ENCODE results near the gene CDKAL1.

Gene CDKAL1

GRCh38 chr6:20632696-20633095 lies 98.4 kb downstream of the CDKAL1 start:
- Histone ChIP-seq H3K36me3 (ENCODE audit: insufficient read depth) (no peaks in the 10 kb centered on the region), H3K4me3 (IDR thresholded peaks at IDR 0.05; ENCODE audit: insufficient read depth, low read depth, low read length) (no peak overlapping the region), H3K79me2 (ENCODE audit: insufficient read depth, low read depth) (no peaks in the 10 kb centered on the region), H4K20me1 (ENCODE audit: insufficient read depth) (no peaks in the 10 kb centered on the region), H3K27ac (no peak overlapping the region), H3K4me1 (ENCODE audit: low read depth, poor library complexity, severe bottlenecking) (peaks cover 11% of the 10 kb centered on the region), H3K27me3 (ENCODE audit: insufficient read depth, low read depth) (no peaks in the 10 kb centered on the region), H3K4me2 (no peak overlapping the region), H3K9ac (no peak overlapping the region), H2AFZ (ENCODE audit: low read depth) (no peak overlapping the region)
- TF ChIP-seq CTCF (conservative IDR thresholded peaks at IDR 0.05; ENCODE audit: low read depth, low read length) = no peak

DNA sequence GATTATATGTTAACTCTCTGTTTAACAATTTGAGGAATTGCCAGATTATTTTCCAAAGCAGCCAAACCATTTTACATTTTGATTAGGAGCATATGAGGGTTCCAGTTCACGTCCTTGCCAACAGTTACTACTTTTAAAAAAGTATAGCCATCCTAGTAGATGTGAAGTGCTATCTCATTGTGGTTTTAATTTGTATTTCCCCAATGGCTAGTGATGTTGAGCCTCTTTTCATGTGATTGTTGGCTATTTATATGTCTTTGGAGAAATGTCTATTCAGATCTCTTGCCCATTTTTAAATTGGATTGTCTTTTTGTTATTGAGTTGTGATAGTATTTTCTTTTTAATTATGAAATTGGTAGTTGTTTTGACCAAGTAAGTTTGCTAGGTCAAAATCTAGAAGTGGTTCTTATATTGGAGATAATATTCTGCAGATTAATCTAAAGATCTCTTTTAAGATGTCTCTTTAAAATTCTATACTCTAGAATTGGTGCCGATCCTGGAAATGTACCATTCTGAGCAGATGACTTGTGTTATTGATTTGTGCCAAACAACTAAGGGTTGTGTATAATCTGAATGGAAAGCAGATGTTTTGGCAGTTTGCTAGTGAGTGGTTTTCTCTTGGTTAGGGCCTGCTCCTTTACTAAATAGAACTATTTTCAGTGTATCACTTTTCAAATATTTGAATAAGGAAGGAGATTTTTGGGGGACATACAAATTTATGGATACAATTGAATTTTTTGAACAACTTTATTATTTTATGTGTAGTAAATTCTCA lies 99.5 kb downstream of the CDKAL1 start:
- Histone ChIP-seq H3K4me2 (no peak overlapping the region), H3K27ac (no peak overlapping the region), H3K27me3 (ENCODE audit: insufficient read depth, low read depth) (no peaks in the 10 kb centered on the region), H2AFZ (ENCODE audit: low read depth) (no peak overlapping the region), H3K4me1 (ENCODE audit: low read depth, poor library complexity, severe bottlenecking) (peaks cover 11% of the 10 kb centered on the region), H4K20me1 (ENCODE audit: insufficient read depth) (no peaks in the 10 kb centered on the region), H3K4me3 (IDR thresholded peaks at IDR 0.05; ENCODE audit: insufficient read depth, low read depth, low read length) (no peak overlapping the region), H3K9ac (no peak overlapping the region), H3K79me2 (ENCODE audit: insufficient read depth, low read depth) (no peaks in the 10 kb centered on the region), H3K36me3 (ENCODE audit: insufficient read depth) (no peaks in the 10 kb centered on the region)
- no peak for TF ChIP-seq CTCF (conservative IDR thresholded peaks at IDR 0.05; ENCODE audit: low read depth, low read length)

DNA sequence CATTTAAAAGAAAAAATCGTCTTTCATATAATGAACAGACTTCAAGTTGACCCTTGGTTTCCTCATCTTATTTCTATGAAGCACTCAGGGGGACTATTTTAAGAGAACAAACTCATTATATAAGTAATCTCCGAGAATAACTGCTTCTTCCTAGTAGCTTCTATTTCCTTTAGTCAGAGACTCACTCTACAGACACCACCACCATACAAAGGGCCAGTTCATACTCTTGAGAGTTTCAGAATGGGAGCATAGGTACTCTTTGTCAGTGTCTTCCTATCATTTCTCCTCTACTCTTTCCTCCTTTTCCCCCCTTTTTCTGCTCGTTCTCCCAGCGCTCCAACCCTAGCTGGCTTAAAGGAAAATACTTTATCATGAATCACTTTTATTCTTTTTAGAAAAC lies 104.9 kb downstream of the CDKAL1 start:
- H3K4me3 ChIP-seq (IDR thresholded peaks at IDR 0.05; ENCODE audit: insufficient read depth, low read depth, low read length) = no peak overlapping the region
- no peak overlapping the region for H3K9ac ChIP-seq
- no peak overlapping the region for H3K27ac ChIP-seq
- H4K20me1 ChIP-seq (ENCODE audit: insufficient read depth) = no peaks in the 10 kb centered on the region
- no peak overlapping the region for H2AFZ ChIP-seq (ENCODE audit: low read depth)
- TF ChIP-seq CTCF (conservative IDR thresholded peaks at IDR 0.05; ENCODE audit: low read depth, low read length) = no peak
- H3K36me3 ChIP-seq (ENCODE audit: insufficient read depth) = no peaks in the 10 kb centered on the region
- H3K4me1 ChIP-seq (ENCODE audit: low read depth, poor library complexity, severe bottlenecking) = no peaks in the 10 kb centered on the region
- H3K27me3 ChIP-seq (ENCODE audit: insufficient read depth, low read depth) = no peaks in the 10 kb centered on the region
- H3K79me2 ChIP-seq (ENCODE audit: insufficient read depth, low read depth) = no peaks in the 10 kb centered on the region
- H3K4me2 ChIP-seq = no peak overlapping the region

DNA sequence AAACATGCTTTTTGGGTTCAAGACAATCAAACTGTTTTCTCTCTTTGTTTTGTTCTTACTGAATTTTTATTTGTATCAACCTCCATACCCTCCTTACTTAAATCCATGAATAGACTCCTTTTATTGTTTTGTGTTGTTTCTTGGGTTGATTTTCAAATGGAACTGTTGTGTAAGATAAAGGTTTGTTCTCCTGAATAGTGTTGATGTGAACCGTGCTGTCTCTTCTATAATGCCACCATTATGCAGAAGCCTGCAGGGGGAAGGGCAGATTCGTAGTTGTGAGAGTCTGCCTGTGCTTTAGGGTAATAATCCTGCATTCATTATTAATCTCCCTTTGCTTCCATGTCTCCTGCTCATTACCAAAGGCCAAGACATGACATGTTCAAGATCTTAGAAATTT lies 105.9 kb downstream of the CDKAL1 start:
- no peak overlapping the region for H3K4me3 ChIP-seq (IDR thresholded peaks at IDR 0.05; ENCODE audit: insufficient read depth, low read depth, low read length)
- H3K36me3 ChIP-seq (ENCODE audit: insufficient read depth) = no peaks in the 10 kb centered on the region

More for the DNA sequence above, 105.9 kb downstream of the CDKAL1 start:
- no peaks in the 10 kb centered on the region for H3K27me3 ChIP-seq (ENCODE audit: insufficient read depth, low read depth)
- no peak overlapping the region for H3K27ac ChIP-seq
- no peak overlapping the region for H3K4me2 ChIP-seq
- TF ChIP-seq CTCF (conservative IDR thresholded peaks at IDR 0.05; ENCODE audit: low read depth, low read length) = no peak
- H2AFZ ChIP-seq (ENCODE audit: low read depth) = no peak overlapping the region
- no peaks in the 10 kb centered on the region for H3K79me2 ChIP-seq (ENCODE audit: insufficient read depth, low read depth)
- H3K4me1 ChIP-seq (ENCODE audit: low read depth, poor library complexity, severe bottlenecking) = no peaks in the 10 kb centered on the region
- no peaks in the 10 kb centered on the region for H4K20me1 ChIP-seq (ENCODE audit: insufficient read depth)
- H3K9ac ChIP-seq = no peak overlapping the region
